OCI-LY7 (cell line): ENCODE measurements around the gene MSH3. TPM values are rescaled to one million over a fixed set of nuclear protein-coding genes. Genes with fewer than 3 reads are reported as not detected.

Experiments used
- BruUV-seq: library from RNA; stranded (reverse); fragments of 400-500 nt; replicated peaks from 2 replicates; lab custom pipeline; 2021; lab: Mats Ljungman, UMichigan
- CTCF ChIA-PET: fragments of 300-600 bp; sonication (Branson Sonifier 250); formaldehyde crosslinking; loops from one replicate; lab custom pipeline; 2022; ENCODE audit warnings: antibody characterized with exemption; ENCODE audit not compliant: unreplicated experiment; lab: Charles Lee
- POLR2A ChIA-PET: fragments of 300-600 bp; sonication (Branson Sonifier 250); formaldehyde crosslinking; loops from one replicate; lab custom pipeline; 2022; ENCODE audit warnings: antibody characterized with exemption; lab: Charles Lee
- DNase-seq: peaks from one replicate; pipeline ENCODE4 v3.0.0-alpha.2; 2015; ENCODE audit warnings: low spot score
- H2AFZ ChIP-seq: fragments of 200-600 bp; sonication (generic), shearing (Covaris generic); 2 replicates; pipeline ENCODE4 v1.6.1; 2014; ENCODE audit warnings: mild to moderate bottlenecking, antibody characterized with exemption, low read length, moderate library complexity
- H3K27ac ChIP-seq: fragments of 200-600 bp; sonication (generic); 2 replicates; pipeline ENCODE4 v1.5.1; 2014; ENCODE audit warnings: mixed run types, low read depth, mild to moderate bottlenecking, moderate library complexity, low read length, inconsistent platforms; ENCODE audit not compliant: poor library complexity, severe bottlenecking
- H3K36me3 ChIP-seq: fragments of 200-600 bp; sonication (generic); 2 replicates; pipeline ENCODE4 v1.6.1; 2014; ENCODE audit warnings: mild to moderate bottlenecking, antibody characterized with exemption, low read length, moderate library complexity, mixed read lengths; ENCODE audit not compliant: insufficient read depth
- H3K4me1 ChIP-seq: fragments of 200-600 bp; sonication (generic); 2 replicates; pipeline ENCODE4 v1.5.1; 2014; ENCODE audit warnings: mild to moderate bottlenecking, low read length; ENCODE audit not compliant: insufficient read depth, poor library complexity, severe bottlenecking
- H3K4me2 ChIP-seq: fragments of 200-600 bp; sonication (generic); 2 replicates; pipeline ENCODE4 v1.6.1; 2014; ENCODE audit warnings: mild to moderate bottlenecking, low read length
- H3K4me3 ChIP-seq: fragments of 200-600 bp; sonication (generic); 2 replicates; pipeline ENCODE4 v1.5.1; 2014; ENCODE audit warnings: mild to moderate bottlenecking, low read depth, low read length; ENCODE audit not compliant: poor library complexity, severe bottlenecking
- H3K79me2 ChIP-seq: fragments of 200-600 bp; sonication (generic); 2 replicates; pipeline ENCODE4 v1.6.1; 2016; ENCODE audit warnings: low read depth, mild to moderate bottlenecking, low read length, moderate library complexity, mixed read lengths; ENCODE audit not compliant: insufficient read depth
- H3K9me2 ChIP-seq: fragments of 200-600 bp; sonication (generic); 2 replicates; pipeline ENCODE4 v1.6.1; 2016; ENCODE audit warnings: mild to moderate bottlenecking, low read length, mixed read lengths; ENCODE audit not compliant: insufficient read depth
- H3K9me3 ChIP-seq: fragments of 200-600 bp; sonication (generic); 2 replicates; pipeline ENCODE4 v1.6.1; 2014; ENCODE audit warnings: mild to moderate bottlenecking, mixed run types, low read length, mixed read lengths
- H4K20me1 ChIP-seq: fragments of 200-600 bp; sonication (generic); 2 replicates; pipeline ENCODE4 v1.6.1; 2014; ENCODE audit warnings: mild to moderate bottlenecking, antibody characterized with exemption, low read length, moderate library complexity, mixed read lengths; ENCODE audit not compliant: insufficient read depth
- EZH2phosphoT487 ChIP-seq: fragments of 200-600 bp; sonication (generic); IDR thresholded peaks from 2 replicates; pipeline ENCODE4 v1.6.1; 2018; ENCODE audit warnings: low read depth, borderline replicate concordance, mild to moderate bottlenecking, mixed run types, antibody characterized with exemption, low read length, moderate library complexity, mixed read lengths
- intact Hi-C: fragments of 100-400 bp; cut with micrococcal nuclease; formaldehyde crosslinking; loops from one replicate; pipeline ENCODE4 v1.10.0; 2022; ENCODE audit not compliant: unreplicated experiment
- total RNA-seq, 2 experiments: library from RNA; depleted of rRNA in 1 of 2; stranded (reverse); fragments of >200 nt in 1 of 2; shearing (Covaris generic) in 1 of 2; gene quantifications; 2 replicates each; pipeline ENCODE4 v1.2.3, GENCODE V29; 2014 to 2022
- TF ChIP-seq, protein P1 (sequence below): fragments of 200-600 bp; sonication (generic); conservative IDR thresholded peaks from 2 replicates; pipeline ENCODE4 v1.5.1; 2014; ENCODE audit warnings: mild to moderate bottlenecking, antibody characterized with exemption, low read length, moderate library complexity, mixed read lengths

Gene MSH3
- total RNA-seq, 2 experiments from 2014 or later: 15.4 to 28.3 TPM

- DNase-seq: no peak
- H3K9me2 ChIP-seq: no peaks in the 10 kb centered on the region
- no peak overlapping the region for H3K4me3 ChIP-seq
- H2AFZ ChIP-seq: no peak overlapping the region
- BruUV-seq: no TSS peak
- H3K36me3 ChIP-seq: peaks cover 84% of the 10 kb centered on the region
- H3K9me3 ChIP-seq: no peaks in the 10 kb centered on the region
- no peaks in the 10 kb centered on the region for H3K4me1 ChIP-seq
- POLR2A ChIA-PET: interaction anchor here (1.8 kb wide), 1 partner anchor 15 kb away, joined by 4 read pairs; no protein-coding TSS in a partner anchor
- H3K79me2 ChIP-seq: no peaks in the 10 kb centered on the region
- H3K4me2 ChIP-seq: no peak overlapping the region
- intact Hi-C loops: no loop called here
- CTCF ChIA-PET: no interaction called here
- no peaks in the 10 kb centered on the region for H4K20me1 ChIP-seq
- H3K27ac ChIP-seq: no peak overlapping the region
- TF ChIP-seq EZH2phosphoT487: no peak
- TF ChIP-seq, protein P1, sequence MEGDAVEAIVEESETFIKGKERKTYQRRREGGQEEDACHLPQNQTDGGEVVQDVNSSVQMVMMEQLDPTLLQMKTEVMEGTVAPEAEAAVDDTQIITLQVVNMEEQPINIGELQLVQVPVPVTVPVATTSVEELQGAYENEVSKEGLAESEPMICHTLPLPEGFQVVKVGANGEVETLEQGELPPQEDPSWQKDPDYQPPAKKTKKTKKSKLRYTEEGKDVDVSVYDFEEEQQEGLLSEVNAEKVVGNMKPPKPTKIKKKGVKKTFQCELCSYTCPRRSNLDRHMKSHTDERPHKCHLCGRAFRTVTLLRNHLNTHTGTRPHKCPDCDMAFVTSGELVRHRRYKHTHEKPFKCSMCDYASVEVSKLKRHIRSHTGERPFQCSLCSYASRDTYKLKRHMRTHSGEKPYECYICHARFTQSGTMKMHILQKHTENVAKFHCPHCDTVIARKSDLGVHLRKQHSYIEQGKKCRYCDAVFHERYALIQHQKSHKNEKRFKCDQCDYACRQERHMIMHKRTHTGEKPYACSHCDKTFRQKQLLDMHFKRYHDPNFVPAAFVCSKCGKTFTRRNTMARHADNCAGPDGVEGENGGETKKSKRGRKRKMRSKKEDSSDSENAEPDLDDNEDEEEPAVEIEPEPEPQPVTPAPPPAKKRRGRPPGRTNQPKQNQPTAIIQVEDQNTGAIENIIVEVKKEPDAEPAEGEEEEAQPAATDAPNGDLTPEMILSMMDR: no peak
Measured at GRCh38 chr5:80799573-80799972, 145.1 kb downstream of the MSH3 start.

- BruUV-seq: no TSS peak
- H3K36me3 ChIP-seq: peaks cover 60% of the 10 kb centered on the region
- H3K4me3 ChIP-seq: no peak overlapping the region
- no peak overlapping the region for H3K4me2 ChIP-seq
- CTCF ChIA-PET: no interaction called here
- no peaks in the 10 kb centered on the region for H3K9me3 ChIP-seq
- H3K9me2 ChIP-seq: no peaks in the 10 kb centered on the region
- TF ChIP-seq, protein P1: no peak
- TF ChIP-seq EZH2phosphoT487: no peak
- H3K27ac ChIP-seq: no peak overlapping the region
- H4K20me1 ChIP-seq: no peaks in the 10 kb centered on the region
- H3K79me2 ChIP-seq: no peaks in the 10 kb centered on the region
- intact Hi-C loops: no loop called here
- no peak for DNase-seq
- H2AFZ ChIP-seq: no peak overlapping the region
- POLR2A ChIA-PET: no interaction called here
- no peaks in the 10 kb centered on the region for H3K4me1 ChIP-seq
Measured at GRCh38 chr5:80804332-80804731, 149.9 kb downstream of the MSH3 start.

- no peak overlapping the region for H3K27ac ChIP-seq
- H3K4me1 ChIP-seq: no peaks in the 10 kb centered on the region
- H3K4me3 ChIP-seq: no peak overlapping the region
- H3K79me2 ChIP-seq: no peaks in the 10 kb centered on the region
- DNase-seq: no peak
- no TSS peak for BruUV-seq
- CTCF ChIA-PET: no interaction called here
- TF ChIP-seq, protein P1: no peak
- TF ChIP-seq EZH2phosphoT487: no peak
- POLR2A ChIA-PET: no interaction called here
- H3K9me2 ChIP-seq: no peaks in the 10 kb centered on the region
- intact Hi-C loops: no loop called here
- peaks cover 57% of the 10 kb centered on the region for H3K36me3 ChIP-seq
- no peak overlapping the region for H2AFZ ChIP-seq
- no peak overlapping the region for H3K4me2 ChIP-seq
- no peaks in the 10 kb centered on the region for H3K9me3 ChIP-seq
- H4K20me1 ChIP-seq: no peaks in the 10 kb centered on the region
Measured at GRCh38 chr5:80805038-80805437, 150.6 kb downstream of the MSH3 start.
